ENCODE measurements around the gene CACNG1.
A peak's percentile ranks its signal among the peaks of the same experiment; 100 is the strongest.

CACNG1 gene

GRCh38 chr17:67052720-67053437, 8.5 kb downstream of the CACNG1 start:
- no peak for DNase-seq

GRCh38 chr17:67053438-67054000, 9.2 kb downstream of the CACNG1 start:
- DNase-seq, result no peak

- DNase-seq, result no peak
Measured at GRCh38 chr17:67054011-67054591, 9.7 kb downstream of the CACNG1 start.

- no peak for DNase-seq
Measured at GRCh38 chr17:67054608-67055007, 10.3 kb downstream of the CACNG1 start.

- DNase-seq, result no peak
Measured at GRCh38 chr17:67055041-67055443, 10.7 kb downstream of the CACNG1 start.

GRCh38 chr17:67055811-67056745, 11.7 kb downstream of the CACNG1 start:
- no peak for DNase-seq

- DNase-seq, result no peak
Measured at GRCh38 chr17:67056746-67057490, 12.6 kb downstream of the CACNG1 start.

- no peak for DNase-seq
Measured at GRCh38 chr17:67058036-67058435, 13.7 kb downstream of the CACNG1 start.

- no peak for DNase-seq
Measured at GRCh38 chr17:67059372-67059771, 15.0 kb downstream of the CACNG1 start.

GRCh38 chr17:67063141-67063540, 18.8 kb downstream of the CACNG1 start:
- DNase-seq, result no peak

GRCh38 chr17:67066717-67067116, 22.4 kb downstream of the CACNG1 start:
- no peak for DNase-seq

- DNase-seq, result no peak
Measured at GRCh38 chr17:67067571-67068482, 23.5 kb downstream of the CACNG1 start.

GRCh38 chr17:67068999-67069398, 24.6 kb downstream of the CACNG1 start:
- DNase-seq, result no peak

GRCh38 chr17:67069603-67070136, 25.3 kb downstream of the CACNG1 start:
- no peak for DNase-seq

GRCh38 chr17:67071595-67071994, 27.2 kb downstream of the CACNG1 start:
- no peak for DNase-seq

- DNase-seq, result no peak
Measured at GRCh38 chr17:67072885-67073284, 28.5 kb downstream of the CACNG1 start.

GRCh38 chr17:67074781-67075180, 30.4 kb downstream of the CACNG1 start:
- no peak for DNase-seq

- no peak for DNase-seq
Measured at GRCh38 chr17:67076290-67076689, 31.9 kb downstream of the CACNG1 start.

GRCh38 chr17:67078292-67078691, 33.9 kb downstream of the CACNG1 start:
- DNase-seq, result no peak

- DNase-seq, result no peak
Measured at GRCh38 chr17:67079491-67079890, 35.1 kb downstream of the CACNG1 start.

- peak; percentile 5 for DNase-seq
Measured at GRCh38 chr17:67080804-67081203, 36.5 kb downstream of the CACNG1 start.

Measured in activated CD4-positive, alpha-beta T cell treated with anti-CD3 and anti-CD28 coated beads, Interleukin-2, amount 50 U/mL, for 16 hours (primary cell).